HG02623 (cell line): ENCODE data around the gene RHEB.

ENCODE experiments used
- ATAC-seq: cut with Tn5 transposase; IDR thresholded peaks from one replicate; pipeline ENCODE4 v1.9.1; 2021; ENCODE audit warnings: moderate library complexity; ENCODE audit not compliant: unreplicated experiment

RHEB gene

GRCh38 chr7:151481650-151482505 is 37.8 kb downstream of the RHEB start:
- no peak for ATAC-seq

DNA sequence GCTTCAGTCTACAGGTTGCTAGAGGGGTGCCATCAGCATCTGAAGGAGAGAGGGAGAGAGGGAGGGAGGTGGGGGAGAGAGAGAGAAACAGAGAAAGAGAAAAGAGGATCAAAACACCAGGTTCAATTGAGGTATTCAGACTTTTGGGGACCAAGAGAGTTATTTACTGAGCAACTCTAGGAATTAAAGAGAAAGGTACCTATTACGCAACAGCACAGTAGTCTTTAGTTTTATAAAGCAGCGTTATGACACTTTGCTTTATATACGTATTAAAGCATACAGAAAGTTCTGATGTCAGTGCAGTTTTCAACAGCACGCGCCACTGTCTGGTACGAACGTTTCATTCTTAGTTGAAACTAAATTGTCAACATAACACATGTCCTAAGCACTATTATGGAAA is 41.8 kb downstream of the RHEB start:
- ATAC-seq = no peak

- peak; percentile 38 for ATAC-seq
These were observed 46.9 kb downstream of the RHEB start for GRCh38 chr7:151472644-151473380.

GRCh38 chr7:151470711-151471110 is 49.0 kb downstream of the RHEB start:
- ATAC-seq = no peak

DNA sequence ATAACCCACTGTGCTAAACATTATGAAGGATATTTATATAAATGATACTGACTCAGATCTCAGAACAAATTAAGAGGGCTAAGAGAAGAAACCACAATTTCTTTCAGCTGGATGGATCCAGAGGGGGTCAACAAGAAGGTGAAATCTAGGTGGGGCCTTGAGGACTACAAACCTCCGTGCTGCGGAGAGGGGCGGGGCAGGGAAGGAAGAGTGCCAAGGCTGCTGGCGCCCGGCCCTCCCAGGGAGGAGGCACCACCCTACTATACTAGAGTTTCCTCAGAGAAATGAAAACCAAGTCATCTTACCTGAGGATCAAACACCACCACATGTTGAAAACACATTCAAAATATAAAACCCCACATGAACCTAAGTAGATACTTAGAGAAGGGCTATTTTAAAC is 50.4 kb downstream of the RHEB start:
- ATAC-seq = no peak

GRCh38 chr7:151468217-151469018 is 51.3 kb downstream of the RHEB start:
- ATAC-seq = no peak

- ATAC-seq = no peak
These were observed 54.5 kb downstream of the RHEB start for GRCh38 chr7:151465169-151465568.

DNA sequence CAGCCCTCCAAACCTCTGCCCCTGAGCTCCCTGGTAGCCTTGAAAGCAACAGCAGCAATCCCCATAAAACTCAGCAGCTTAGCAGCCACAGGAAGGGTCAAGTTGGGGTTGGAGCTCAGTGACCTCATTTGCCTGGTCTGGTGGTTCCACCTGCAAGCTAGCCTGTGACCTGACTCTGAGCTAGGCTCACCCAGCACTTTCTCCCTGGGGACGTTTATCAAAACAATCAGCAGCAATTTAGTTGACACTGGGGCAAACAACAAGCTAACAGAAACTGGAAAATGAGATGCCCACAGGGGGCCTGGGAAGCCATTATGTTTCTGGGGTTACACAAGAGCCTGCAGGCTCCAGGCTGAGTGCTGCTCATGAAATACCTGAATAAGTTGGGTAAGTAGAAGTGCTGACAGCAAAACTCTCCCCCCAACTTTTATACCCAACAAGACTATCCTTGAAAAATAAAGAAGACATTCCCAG is 57.4 kb downstream of the RHEB start:
- ATAC-seq = no peak

DNA sequence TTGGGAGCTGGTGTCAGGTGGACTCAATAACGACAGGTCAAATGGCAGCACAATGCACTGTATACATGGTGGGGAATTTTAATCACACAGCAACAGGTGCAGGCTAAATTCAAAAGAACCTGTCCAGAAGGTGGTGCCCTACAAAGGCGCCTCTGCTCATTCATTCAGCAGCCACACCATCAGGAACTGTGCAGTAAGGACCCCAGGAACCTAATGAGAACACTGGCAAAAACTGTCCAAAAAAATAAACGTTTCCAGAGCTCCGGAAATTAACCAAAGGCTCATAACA is 57.8 kb downstream of the RHEB start:
- ATAC-seq = no peak

- ATAC-seq = no peak
These were observed 58.4 kb downstream of the RHEB start for GRCh38 chr7:151461096-151461941.

- no peak for ATAC-seq
These were observed 59.2 kb downstream of the RHEB start for GRCh38 chr7:151460474-151460855.

DNA sequence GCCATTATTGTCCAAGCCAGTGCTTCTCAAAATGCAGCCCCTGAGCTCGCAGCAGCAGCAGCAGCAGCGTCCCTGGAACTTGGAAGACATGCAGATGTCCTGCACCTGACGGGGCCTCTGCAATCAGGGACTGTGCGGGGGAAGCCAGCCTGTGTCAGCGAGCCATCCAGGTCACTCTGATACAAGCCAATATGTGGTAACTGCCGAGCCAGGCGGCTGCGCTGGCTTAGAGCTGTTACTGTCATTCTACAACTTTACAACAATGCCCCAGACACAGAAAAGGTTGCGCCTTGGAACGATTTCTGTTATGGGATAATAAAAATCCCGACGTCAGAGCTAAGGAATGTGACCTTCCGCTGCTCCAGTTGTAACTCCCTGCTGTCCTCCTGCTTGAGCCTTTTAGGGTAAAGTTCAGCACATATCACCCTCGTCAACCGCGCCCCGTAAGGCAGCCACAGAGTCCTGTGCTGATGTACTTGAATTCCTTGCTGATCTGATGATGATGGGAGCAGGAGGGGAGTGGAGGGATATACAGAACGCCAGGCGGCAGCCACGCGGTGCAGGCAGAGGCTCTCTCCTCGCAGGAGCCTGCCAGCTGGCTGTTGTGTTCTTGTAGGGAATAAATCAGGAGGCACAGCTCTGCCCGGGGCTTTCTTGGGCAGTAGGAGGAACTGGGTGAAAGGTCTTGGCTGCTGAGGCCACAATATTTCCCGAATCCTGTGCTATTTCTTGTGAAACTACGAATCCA is 59.8 kb downstream of the RHEB start:
- ATAC-seq = no peak

- ATAC-seq = no peak
These were observed 62.2 kb downstream of the RHEB start for GRCh38 chr7:151457534-151457933.

DNA sequence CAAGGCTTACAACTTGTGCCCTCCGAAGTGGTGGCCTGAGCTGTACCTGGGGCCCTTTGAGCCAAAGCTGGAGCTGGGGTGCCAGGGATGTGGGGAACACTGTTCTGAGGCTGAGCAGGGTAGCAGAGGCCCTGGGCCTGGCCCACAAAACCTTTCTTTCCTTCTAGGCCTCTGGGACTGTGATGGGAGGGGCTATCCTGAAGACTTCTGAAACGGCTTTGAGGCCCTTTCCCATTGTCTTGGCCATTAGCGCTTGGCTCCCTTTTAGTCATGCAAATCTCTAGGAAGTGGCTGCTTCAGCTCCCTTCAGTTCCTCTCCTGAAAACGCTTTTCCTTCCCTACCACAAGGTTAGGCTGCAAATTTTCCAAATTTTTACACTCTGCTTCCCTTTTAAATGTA is 62.9 kb downstream of the RHEB start:
- no peak for ATAC-seq

DNA sequence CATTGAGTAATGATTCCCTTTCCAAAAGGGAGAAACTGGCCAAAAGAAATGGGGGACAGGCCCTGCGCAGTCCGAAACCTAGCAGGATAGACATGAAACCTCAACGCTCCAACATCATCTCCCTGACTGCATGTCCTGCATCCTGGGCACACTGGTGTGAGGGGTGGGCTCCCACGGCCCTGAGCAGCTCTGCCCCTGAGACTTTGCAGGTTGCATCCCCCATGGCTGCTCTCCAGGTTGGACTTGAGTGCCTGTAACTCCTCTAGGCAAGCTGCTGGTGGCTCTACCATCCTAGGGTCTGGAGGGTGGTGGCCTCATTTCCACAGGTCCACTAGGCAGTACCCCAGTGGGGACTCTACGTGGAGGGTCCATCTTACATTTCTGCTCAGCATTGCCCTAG is 63.4 kb downstream of the RHEB start:
- no peak for ATAC-seq

- no peak for ATAC-seq
These were observed 64.0 kb downstream of the RHEB start for GRCh38 chr7:151455690-151456089.

DNA sequence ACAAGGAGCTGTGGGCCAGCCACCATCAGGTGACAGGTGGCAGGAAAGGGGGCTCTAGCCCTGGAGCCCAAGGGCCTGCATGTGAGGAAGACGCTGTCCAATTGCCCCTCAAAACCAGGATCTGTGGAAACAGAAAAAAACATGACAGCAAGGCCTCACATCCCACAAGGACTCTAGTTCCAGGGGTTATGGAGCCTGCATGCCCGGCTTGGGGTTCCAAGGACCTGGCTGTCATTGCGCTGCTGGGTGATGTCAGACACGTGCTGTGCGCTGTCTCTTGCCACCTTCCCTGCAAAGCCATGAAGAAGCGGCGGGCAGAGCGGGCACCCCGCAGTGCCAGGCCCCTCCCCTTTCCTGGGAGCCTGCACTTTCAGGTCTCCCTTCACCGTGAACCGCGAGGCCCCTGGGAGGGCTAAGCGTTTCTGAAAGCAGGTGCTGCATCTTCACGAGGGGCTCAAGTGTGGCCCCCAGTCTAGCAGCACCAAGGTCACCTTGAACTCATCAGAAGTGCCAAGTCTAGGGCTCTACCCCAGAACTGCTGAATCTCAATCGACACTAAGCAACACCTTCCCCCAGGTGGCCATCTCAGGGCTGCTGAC is 64.7 kb downstream of the RHEB start:
- ATAC-seq = no peak

- ATAC-seq = no peak
These were observed 65.4 kb downstream of the RHEB start for GRCh38 chr7:151454305-151454704.

- no peak for ATAC-seq
These were observed 66.3 kb downstream of the RHEB start for GRCh38 chr7:151453326-151453791.
